K562 (cell line): ENCODE data around the gene PRELID2. TPM values are rescaled to one million over a fixed set of nuclear protein-coding genes. Genes with fewer than 3 reads are reported as not detected.

Experiments
- DDX20 ChIP-seq: fragments of 450-650 bp; IDR thresholded peaks from 2 replicates; pipeline ENCODE4 v1.6.1; 2016; ENCODE audit warnings: missing genetic modification characterization, low read depth, mild to moderate bottlenecking, missing compliant biosample characterization, moderate library complexity
- ESRRA ChIP-seq: fragments of 450-650 bp; IDR thresholded peaks from 2 replicates; pipeline ENCODE4 v1.6.1; 2014; ENCODE audit warnings: low read depth, mild to moderate bottlenecking, moderate library complexity, borderline replicate concordance
- ETV5 ChIP-seq: sonication (generic); formaldehyde crosslinking; IDR thresholded peaks from 2 replicates; pipeline ENCODE4 v1.4.0; 2020; ENCODE audit warnings: low read depth, mild to moderate bottlenecking, missing genetic modification reagents
- FOXA3 ChIP-seq, 2 experiments: fragments of 450-650 bp in 1 of 2; sonication (generic) in 1 of 2; formaldehyde crosslinking; IDR thresholded peaks in 1 of 2; conservative IDR thresholded peaks in 1 of 2; 2 replicates each; pipeline versions ENCODE4 v1.4.0 to v1.8.0; 2020 to 2022; ENCODE audit warnings: mild to moderate bottlenecking in 2 of 2, missing genetic modification reagents in 1 of 2
- FUS ChIP-seq: fragments of 200-400 bp; formaldehyde crosslinking; optimal IDR thresholded peaks from 2 replicates; pipeline ENCODE3; 2017; ENCODE audit warnings: low read depth, low read length
- GABPB1 ChIP-seq: sonication (generic); formaldehyde crosslinking; IDR thresholded peaks from 2 replicates; pipeline ENCODE4 v1.8.0; 2022; ENCODE audit warnings: mild to moderate bottlenecking, missing genetic modification reagents
- GATAD2A ChIP-seq: fragments of 450-650 bp; IDR thresholded peaks from 2 replicates; pipeline ENCODE4 v1.6.1; 2017
- HOXB6 ChIP-seq: fragments of 250-450 bp; sonication (Bioruptor Pico); IDR thresholded peaks from 2 replicates; pipeline ENCODE4 v1.5.1; 2022; ENCODE audit warnings: mild to moderate bottlenecking, borderline replicate concordance
- MTF1 ChIP-seq: fragments of 250-450 bp; sonication (Bioruptor Pico); IDR thresholded peaks from 2 replicates; pipeline ENCODE4 v1.9.0; 2021; ENCODE audit warnings: moderate library complexity, mild to moderate bottlenecking, inconsistent platforms, borderline replicate concordance
- POLR2A ChIP-seq: fragments of 450-650 bp; conservative IDR thresholded peaks from 2 replicates; pipeline ENCODE4 v1.6.1; 2016
- RB1 ChIP-seq: fragments of 450-650 bp; IDR thresholded peaks from 2 replicates; pipeline ENCODE4 v1.6.1; 2017; ENCODE audit warnings: low read depth, mild to moderate bottlenecking
- SMARCC2 ChIP-seq: fragments of 450-650 bp; IDR thresholded peaks from 2 replicates; pipeline ENCODE4 v1.6.1; 2017; ENCODE audit warnings: antibody characterized with exemption, moderate library complexity, mild to moderate bottlenecking, low read depth
- SP2 ChIP-seq: IDR thresholded peaks from 2 replicates; pipeline ENCODE4 v1.6.1; 2011; ENCODE audit warnings: mild to moderate bottlenecking, low read depth, low read length, moderate library complexity; ENCODE audit not compliant: poor library complexity, severe bottlenecking; ENCODE audit errors: extremely low read depth
- STAT5A ChIP-seq: IDR thresholded peaks from 2 replicates; pipeline ENCODE4 v1.6.1; 2012; ENCODE audit warnings: low read length, inconsistent platforms, borderline replicate concordance
- TBL1XR1 ChIP-seq, 2 experiments: IDR thresholded peaks; 2 replicates each; pipeline ENCODE4 v1.6.1; 2012; ENCODE audit warnings: improper control_type of control experiment in 2 of 2, low read length in 2 of 2, mild to moderate bottlenecking in 1 of 2
- TCF7L2 ChIP-seq: fragments of 150-350 bp; IDR thresholded peaks from 2 replicates; pipeline ENCODE4 v1.6.1; 2016; ENCODE audit warnings: low read depth, mild to moderate bottlenecking, low read length, moderate library complexity
- U2AF2 ChIP-seq: fragments of 200-400 bp; formaldehyde crosslinking; optimal IDR thresholded peaks from 2 replicates; pipeline ENCODE3; 2017; ENCODE audit warnings: low read depth, mild to moderate bottlenecking, low read length
- ZBTB17 ChIP-seq: fragments of 450-650 bp; formaldehyde crosslinking; IDR thresholded peaks from 2 replicates; pipeline ENCODE4 v1.4.0; 2020; ENCODE audit warnings: mild to moderate bottlenecking
- ZNF174 ChIP-seq: fragments of 250-450 bp; sonication (Bioruptor Pico); IDR thresholded peaks from 2 replicates; pipeline ENCODE4 v1.4.0; 2020; ENCODE audit warnings: mild to moderate bottlenecking
- ZNF316 ChIP-seq: fragments of 450-650 bp; IDR thresholded peaks from 2 replicates; pipeline ENCODE4 v1.6.1; 2016
- polyA plus RNA-seq, 8 experiments: library from polyadenylated mRNA; depleted of rRNA in 4 of 8; stranded (reverse) in 5 of 8; unstranded in 3 of 8; fragments of >200 nt; fragmentation: Nextera tagmentation in 2 of 8; fragmentation: Illumina TruSeq in 1 of 8; extraction: Ambion mirVana in 2 of 8; extraction: Trizol in 1 of 8; gene quantifications; 2 replicates each; pipeline versions ENCODE4 v1.2.1 to v1.2.3, GENCODE V29; 2011 to 2014; ENCODE audit warnings: inconsistent platforms in 1 of 8, missing spikeins in 1 of 8
- total RNA-seq, 7 experiments: library from RNA; depleted of rRNA in 6 of 7; stranded (reverse); fragments of >200 nt in 6 of 7; fragmentation: Illumina TruSeq in 2 of 7; extraction: Trizol in 2 of 7; gene quantifications; 2 replicates each; pipeline versions ENCODE4 v1.2.1 to v1.2.3, GENCODE V29; 2011 to 2021; ENCODE audit warnings: low replicate concordance in 1 of 7
- TF ChIP-seq, protein P1 (sequence below): fragments of 450-650 bp; IDR thresholded peaks from 2 replicates; pipeline ENCODE4 v1.6.1; 2016
- TF ChIP-seq, protein P2 (sequence below), 3 experiments: fragments of 200-800 bp in 1 of 3; sonication (Bioruptor generic) in 1 of 3; sonication (generic) in 1 of 3; formaldehyde crosslinking in 1 of 3; IDR thresholded peaks; 2 replicates each; pipeline versions ENCODE4 v1.6.1 to v1.8.0; 2016 to 2022; ENCODE audit warnings: mild to moderate bottlenecking in 2 of 3, missing compliant biosample characterization in 2 of 3, missing genetic modification characterization in 2 of 3, missing genetic modification reagents in 1 of 3
- TF ChIP-seq, protein P3 (sequence below): sonication (generic); formaldehyde crosslinking; IDR thresholded peaks from 2 replicates; pipeline ENCODE4 v1.8.0; 2022; ENCODE audit warnings: mild to moderate bottlenecking, low read depth, missing genetic modification reagents

Gene PRELID2
- total and polyA plus RNA-seq, 9 of the 15 experiments (the other 6 are each of a cell fraction or from before 2014, with no cell fraction given), result 6.4 to 68.2 (median 28.8) TPM

DNA sequence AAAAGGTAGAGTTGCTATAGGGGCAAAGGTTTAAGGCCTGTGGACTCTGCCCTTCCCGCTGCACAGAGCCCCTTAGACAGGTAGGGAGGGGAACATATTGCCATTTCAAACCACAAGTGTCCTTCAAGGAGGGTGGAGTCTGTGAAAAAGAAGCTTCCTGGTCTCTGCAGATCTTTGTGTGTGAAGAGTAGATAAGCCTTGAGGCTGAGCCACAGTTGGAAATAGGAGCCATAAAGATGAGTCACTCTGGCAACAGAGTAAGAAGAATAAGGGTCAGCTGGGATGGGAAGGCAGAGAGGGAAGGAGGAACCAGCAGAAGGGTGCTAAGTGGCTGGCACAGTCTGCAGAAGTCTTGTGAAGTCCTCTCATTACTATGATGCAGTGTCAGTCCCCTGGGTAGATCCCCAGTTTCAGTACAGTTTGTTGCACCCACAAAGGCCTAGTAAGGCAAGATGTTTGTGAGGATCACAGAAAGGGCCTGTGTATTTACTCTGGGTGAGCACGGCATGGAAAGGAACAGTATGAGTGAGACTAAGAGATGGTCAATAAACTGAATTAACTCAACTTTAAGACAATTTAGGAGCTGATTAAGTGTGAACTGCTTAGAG lies 19.6 kb upstream of the PRELID2 start (continued):
- TF ChIP-seq ZBTB17 (CRISPR knock-in tag), result peak; percentile 76
- TF ChIP-seq HOXB6 (CRISPR knock-in tag), result no peak
- TF ChIP-seq, protein P1, sequence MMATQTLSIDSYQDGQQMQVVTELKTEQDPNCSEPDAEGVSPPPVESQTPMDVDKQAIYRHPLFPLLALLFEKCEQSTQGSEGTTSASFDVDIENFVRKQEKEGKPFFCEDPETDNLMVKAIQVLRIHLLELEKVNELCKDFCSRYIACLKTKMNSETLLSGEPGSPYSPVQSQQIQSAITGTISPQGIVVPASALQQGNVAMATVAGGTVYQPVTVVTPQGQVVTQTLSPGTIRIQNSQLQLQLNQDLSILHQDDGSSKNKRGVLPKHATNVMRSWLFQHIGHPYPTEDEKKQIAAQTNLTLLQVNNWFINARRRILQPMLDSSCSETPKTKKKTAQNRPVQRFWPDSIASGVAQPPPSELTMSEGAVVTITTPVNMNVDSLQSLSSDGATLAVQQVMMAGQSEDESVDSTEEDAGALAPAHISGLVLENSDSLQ, result peak; percentile 88
- TF ChIP-seq SP2, result no peak
- peak; percentile 90 for TF ChIP-seq ESRRA
- peak; percentile 87 for TF ChIP-seq ETV5 (CRISPR knock-in tag)
- TF ChIP-seq, protein P2, sequence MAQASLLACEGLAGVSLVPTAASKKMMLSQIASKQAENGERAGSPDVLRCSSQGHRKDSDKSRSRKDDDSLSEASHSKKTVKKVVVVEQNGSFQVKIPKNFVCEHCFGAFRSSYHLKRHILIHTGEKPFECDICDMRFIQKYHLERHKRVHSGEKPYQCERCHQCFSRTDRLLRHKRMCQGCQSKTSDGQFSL (CRISPR knock-in tag; IDR thresholded peaks at IDR 0.05), result no peak
- TF ChIP-seq, protein P2 (tag; IDR thresholded peaks at IDR 0.05), result no peak
- peak; percentile 68; the same call in 1 of the 2 replicates for TF ChIP-seq POLR2A
- no peak for TF ChIP-seq MTF1 (CRISPR knock-in tag)
- peak; percentile 80 to 92; a peak in 3 of 4 replicates for TF ChIP-seq FOXA3 (CRISPR knock-in tag; conservative IDR thresholded peaks at IDR 0.05 in 1 of 2, IDR thresholded peaks at IDR 0.05 in 1 of 2)
- TF ChIP-seq U2AF2, result no peak
- no peak for TF ChIP-seq FUS
- TF ChIP-seq GATAD2A, result peak; percentile 73; the same call in 1 of the 2 replicates
- peak; percentile 95 for TF ChIP-seq STAT5A
- peak; percentile 99 for TF ChIP-seq SMARCC2
- TF ChIP-seq ZNF174, result no peak
- TF ChIP-seq RB1, result peak; percentile 54; the same call in 1 of the 2 replicates
- TF ChIP-seq TBL1XR1 (IDR thresholded peaks at IDR 0.05; ENCODE audit: low read length in 2 of 2), result peak; percentile 60 to 97; a peak in 3 of 4 replicates
- TF ChIP-seq, protein P3, sequence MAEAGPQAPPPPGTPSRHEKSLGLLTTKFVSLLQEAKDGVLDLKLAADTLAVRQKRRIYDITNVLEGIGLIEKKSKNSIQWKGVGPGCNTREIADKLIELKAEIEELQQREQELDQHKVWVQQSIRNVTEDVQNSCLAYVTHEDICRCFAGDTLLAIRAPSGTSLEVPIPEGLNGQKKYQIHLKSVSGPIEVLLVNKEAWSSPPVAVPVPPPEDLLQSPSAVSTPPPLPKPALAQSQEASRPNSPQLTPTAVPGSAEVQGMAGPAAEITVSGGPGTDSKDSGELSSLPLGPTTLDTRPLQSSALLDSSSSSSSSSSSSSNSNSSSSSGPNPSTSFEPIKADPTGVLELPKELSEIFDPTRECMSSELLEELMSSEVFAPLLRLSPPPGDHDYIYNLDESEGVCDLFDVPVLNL, result no peak
- peak; percentile 65 for TF ChIP-seq GABPB1
- no peak for TF ChIP-seq DDX20 (tag)
- peak; percentile 80 for TF ChIP-seq ZNF316
- TF ChIP-seq TCF7L2, result no peak
